Upper lobe of left lung (tissue), 6 donors: ENCODE results near the gene TAF11L14. TPM values are rescaled to one million over a fixed set of nuclear protein-coding genes. Genes with fewer than 3 reads are reported as not detected.
"Not testable (repeated sequence)": the region's sequence is repeated elsewhere in the genome, so short reads cannot be mapped to it uniquely, and the experiment has no call there.

ENCODE experiments used
- ATAC-seq, 2 donors: fragments of 200-7000 bp; cut with Tn5 transposase; one replicate each; pipeline ENCODE4 v1.9.1; 2022; ENCODE audit warnings: mild to moderate bottlenecking in 2 of 2, moderate library complexity in 2 of 2; ENCODE audit not compliant: low FRiP score in 2 of 2
- DNase-seq, 2 donors: peaks; one replicate each; pipeline ENCODE4 v3.0.0-alpha.2; 2019 to 2020
- H3K27ac ChIP-seq, 4 donors: fragments of 200-600 bp; sonication (generic); one replicate each; pipeline ENCODE4 v1.5.1; 2016 to 2019
- H3K27me3 ChIP-seq, 4 donors: fragments of 200-600 bp; sonication (generic); one replicate each; pipeline ENCODE4 v1.5.1; 2017 to 2019
- H3K36me3 ChIP-seq, 4 donors: fragments of 200-600 bp; sonication (generic); one replicate each; pipeline ENCODE4 v1.5.1; 2016 to 2019
- H3K4me1 ChIP-seq, 4 donors: fragments of 200-600 bp; sonication (generic); one replicate each; pipeline ENCODE4 v1.5.1; 2018 to 2019
- H3K4me3 ChIP-seq, 4 donors: fragments of 200-600 bp; sonication (generic); one replicate each; pipeline ENCODE4 v1.5.1; 2017 to 2019; ENCODE audit warnings: mild to moderate bottlenecking in 2 of 4, moderate library complexity in 1 of 4
- H3K9me3 ChIP-seq, 4 donors: fragments of 200-600 bp; sonication (generic); one replicate each; pipeline ENCODE4 v1.5.1; 2018 to 2019
- EP300 ChIP-seq, 4 donors: sonication (generic); formaldehyde crosslinking; IDR thresholded peaks; one replicate each; pipeline ENCODE4 v1.5.1; 2017; ENCODE audit warnings: antibody characterized with exemption in 4 of 4, control low read depth in 2 of 4
- POLR2A ChIP-seq, 4 donors: fragments of 450-650 bp; IDR thresholded peaks; one replicate each; pipeline ENCODE4 v1.5.1; 2016 to 2017; ENCODE audit warnings: antibody characterized with exemption in 4 of 4, mild to moderate bottlenecking in 2 of 4
- POLR2AphosphoS5 ChIP-seq, 2 donors: sonication (generic); formaldehyde crosslinking; IDR thresholded peaks; one replicate each; pipeline ENCODE4 v1.5.1; 2017; ENCODE audit warnings: antibody characterized with exemption in 2 of 2
- WGBS, 2 donors: methylation state at CpG; one replicate each; pipeline ENCODE4 v1.1.5; 2017 to 2018; 5-methylcytosine and 5-hydroxymethylcytosine counted together
- total RNA-seq, 6 donors: library from RNA; depleted of rRNA in 4 of 6; stranded (reverse); fragments of >200 nt in 4 of 6; gene quantifications; one replicate each; pipeline versions ENCODE4 v1.1.0 to v1.2.1, GENCODE V29; 2016 to 2021
- TF ChIP-seq, protein P1 (sequence below), 6 experiments: fragments of 450-650 bp in 4 of 6; fragments of 200-600 bp in 2 of 6; sonication (generic) in 2 of 6; IDR thresholded peaks; one replicate each; pipeline ENCODE4 v1.5.1; 2016 to 2019; ENCODE audit warnings: antibody characterized with exemption in 6 of 6
- donor health status: DM: no; HTN: no; CAD: no; lungs with moderate emphysema.
- donor health status: DM: no; HTN: yes; CAD: no; lungs with severe emphysema.

TAF11L14 gene
- total RNA-seq, 6 donors from 2014 or later: not detected

DNA sequence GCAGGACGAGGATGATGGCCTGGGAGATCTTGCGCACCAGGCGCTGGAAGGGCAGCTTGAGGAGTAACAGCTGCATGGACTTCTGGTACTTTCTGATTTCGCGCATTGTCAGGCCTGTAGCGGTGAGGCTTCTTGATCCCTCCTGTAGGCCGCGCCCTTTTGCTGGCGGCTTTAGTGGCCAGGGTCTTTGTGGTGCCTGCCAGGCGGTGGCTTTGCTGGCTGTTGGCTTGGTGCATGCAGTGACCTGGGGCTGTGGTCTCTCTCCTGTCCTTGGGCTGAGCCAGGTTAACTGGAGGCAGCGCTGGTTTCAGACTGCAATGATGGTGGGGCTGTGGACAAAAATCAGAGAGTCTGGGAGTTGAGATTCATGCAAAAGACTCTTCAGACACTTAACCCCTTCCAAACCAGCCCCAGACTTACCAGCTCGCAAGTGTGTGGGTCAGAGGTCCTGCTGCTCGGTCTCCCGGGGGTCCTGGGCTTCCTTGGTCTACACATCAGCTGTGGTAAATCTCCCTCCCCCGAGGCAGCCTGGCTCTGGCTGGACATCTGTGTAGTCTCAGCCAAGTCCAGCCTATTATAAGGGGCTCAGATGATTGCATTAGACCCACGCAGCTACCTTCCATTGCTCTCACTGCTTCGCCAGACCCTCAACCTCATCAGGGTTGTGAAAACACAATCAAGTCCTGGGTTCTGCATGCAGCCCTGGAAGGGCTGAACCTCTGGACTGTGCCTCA lies 19.2 kb upstream of the TAF11L14 start:
- no peaks in the 10 kb centered on the region for H3K27me3 ChIP-seq
- no peaks in the 10 kb centered on the region for H3K4me1 ChIP-seq
- ATAC-seq: no peak
- H3K36me3 ChIP-seq: no peaks in the 10 kb centered on the region
- 92 to 95% methylated on average over 11 to 17 of the region's 17 CpGs for WGBS, 2 donors
- peak in 1 of 2 donors; percentile 42 for DNase-seq
- no peak for TF ChIP-seq EP300 (IDR thresholded peaks at IDR 0.05)
- TF ChIP-seq POLR2AphosphoS5 (IDR thresholded peaks at IDR 0.05): no peak
- TF ChIP-seq, protein P1, sequence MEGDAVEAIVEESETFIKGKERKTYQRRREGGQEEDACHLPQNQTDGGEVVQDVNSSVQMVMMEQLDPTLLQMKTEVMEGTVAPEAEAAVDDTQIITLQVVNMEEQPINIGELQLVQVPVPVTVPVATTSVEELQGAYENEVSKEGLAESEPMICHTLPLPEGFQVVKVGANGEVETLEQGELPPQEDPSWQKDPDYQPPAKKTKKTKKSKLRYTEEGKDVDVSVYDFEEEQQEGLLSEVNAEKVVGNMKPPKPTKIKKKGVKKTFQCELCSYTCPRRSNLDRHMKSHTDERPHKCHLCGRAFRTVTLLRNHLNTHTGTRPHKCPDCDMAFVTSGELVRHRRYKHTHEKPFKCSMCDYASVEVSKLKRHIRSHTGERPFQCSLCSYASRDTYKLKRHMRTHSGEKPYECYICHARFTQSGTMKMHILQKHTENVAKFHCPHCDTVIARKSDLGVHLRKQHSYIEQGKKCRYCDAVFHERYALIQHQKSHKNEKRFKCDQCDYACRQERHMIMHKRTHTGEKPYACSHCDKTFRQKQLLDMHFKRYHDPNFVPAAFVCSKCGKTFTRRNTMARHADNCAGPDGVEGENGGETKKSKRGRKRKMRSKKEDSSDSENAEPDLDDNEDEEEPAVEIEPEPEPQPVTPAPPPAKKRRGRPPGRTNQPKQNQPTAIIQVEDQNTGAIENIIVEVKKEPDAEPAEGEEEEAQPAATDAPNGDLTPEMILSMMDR (IDR thresholded peaks at IDR 0.05): no peak
- TF ChIP-seq POLR2A (IDR thresholded peaks at IDR 0.05): no peak
- no peak overlapping the region for H3K4me3 ChIP-seq
- H3K27ac ChIP-seq: no peak overlapping the region
- H3K9me3 ChIP-seq: no peaks in the 10 kb centered on the region

DNA sequence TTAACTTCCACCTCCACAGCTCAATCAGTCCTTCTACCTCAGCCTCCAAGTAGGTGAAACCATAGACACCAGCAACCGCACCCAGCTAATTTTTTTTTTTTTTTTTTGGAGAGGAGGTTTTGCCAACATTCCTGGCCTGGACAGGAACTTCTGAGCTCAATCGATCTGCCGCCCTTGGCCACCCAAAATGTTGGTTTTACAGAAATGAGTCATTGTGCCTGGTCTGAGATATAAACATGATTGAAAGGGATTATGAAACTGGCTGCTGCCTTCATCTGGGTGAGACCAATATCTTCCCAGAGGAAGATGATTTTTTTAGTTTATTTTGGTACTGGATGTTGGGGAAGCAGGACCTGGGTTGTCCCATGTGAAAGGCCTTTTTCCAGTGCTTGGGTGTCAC lies 14.9 kb upstream of the TAF11L14 start:
- no peak for ATAC-seq
- Histone ChIP-seq H3K9me3 (no peaks in the 10 kb centered on the region), H3K4me3 (no peak overlapping the region), H3K27me3 (no peaks in the 10 kb centered on the region), H3K27ac (no peak overlapping the region), H3K4me1 (no peaks in the 10 kb centered on the region), H3K36me3 (no peaks in the 10 kb centered on the region)
- DNase-seq: no peak
- WGBS, 2 donors: 79 to 98% methylated on average over 2 to 3 of the region's 3 CpGs
- no peak for TF ChIP-seq POLR2AphosphoS5 (IDR thresholded peaks at IDR 0.05)
- no peak for TF ChIP-seq POLR2A (IDR thresholded peaks at IDR 0.05)
- TF ChIP-seq, protein P1 (IDR thresholded peaks at IDR 0.05): no peak
- no peak for TF ChIP-seq EP300 (IDR thresholded peaks at IDR 0.05)

DNA sequence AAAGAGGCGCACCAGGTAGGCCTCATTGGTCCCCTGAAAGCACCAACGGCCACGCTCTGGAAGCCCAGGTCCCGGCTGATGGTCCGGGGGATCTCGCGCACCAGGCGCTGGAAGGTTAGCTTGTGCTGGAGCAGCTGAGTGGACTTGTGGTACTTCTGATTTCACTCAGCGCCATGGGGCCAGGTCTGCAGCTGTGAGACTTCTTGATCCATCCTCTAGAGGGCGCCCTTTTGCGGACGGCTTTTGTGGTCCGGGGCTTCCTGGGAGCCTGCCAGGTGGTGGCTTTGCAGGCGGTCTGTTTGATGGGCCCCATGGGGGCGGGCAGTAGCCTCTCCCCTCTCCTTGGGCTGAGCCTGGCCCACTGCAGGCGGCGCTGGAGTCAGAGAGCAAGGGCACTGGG lies 13.6 kb upstream of the TAF11L14 start:
- Histone ChIP-seq H3K36me3 (no peaks in the 10 kb centered on the region), H3K27ac (no peak overlapping the region), H3K27me3 (no peaks in the 10 kb centered on the region), H3K4me3 (no peak overlapping the region), H3K4me1 (no peaks in the 10 kb centered on the region), H3K9me3 (no peaks in the 10 kb centered on the region)
- 92 to 98% methylated on average over 4 to 8 of the region's 17 CpGs for WGBS, 2 donors
- ATAC-seq (peak in 1 of 2 donors; percentile 31), DNase-seq (peak in 1 of 2 donors; percentile 47)
- TF ChIP-seq POLR2A (IDR thresholded peaks at IDR 0.05): no peak
- TF ChIP-seq, protein P1 (IDR thresholded peaks at IDR 0.05): no peak
- TF ChIP-seq EP300 (IDR thresholded peaks at IDR 0.05): no peak
- no peak for TF ChIP-seq POLR2AphosphoS5 (IDR thresholded peaks at IDR 0.05)

DNA sequence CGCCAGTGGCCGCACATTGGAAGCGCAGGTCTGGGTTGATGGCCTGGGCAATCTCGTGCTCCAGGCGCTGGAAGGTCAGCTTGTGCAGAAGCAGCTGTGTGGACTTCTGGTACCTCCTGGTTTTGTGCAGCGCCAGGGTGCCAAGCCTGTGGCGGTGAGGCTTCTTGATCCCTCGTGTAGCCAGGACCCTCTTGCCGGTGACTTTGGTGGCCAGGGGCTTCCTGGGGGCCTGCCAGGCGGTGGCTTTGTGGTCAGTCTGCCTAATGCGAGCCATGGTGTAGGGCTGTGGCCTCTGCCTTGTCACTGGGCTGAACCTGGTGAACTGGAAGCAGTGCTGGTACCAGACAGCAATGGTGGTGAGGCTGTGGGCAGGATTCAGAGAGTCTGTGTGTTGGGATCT lies 8.6 kb upstream of the TAF11L14 start:
- 94 to 100% methylated on average over 3 of the region's 11 CpGs for WGBS, 2 donors
- Histone ChIP-seq H3K36me3 (no peaks in the 10 kb centered on the region), H3K4me1 (no peaks in the 10 kb centered on the region), H3K4me3 (no peak overlapping the region), H3K27ac (no peak overlapping the region), H3K9me3 (no peaks in the 10 kb centered on the region), H3K27me3 (no peaks in the 10 kb centered on the region)
- ATAC-seq (peak in 1 of 2 donors; percentile 52), DNase-seq (peak in 1 of 2 donors; percentile 44)
- TF ChIP-seq POLR2A (IDR thresholded peaks at IDR 0.05) (no peak), EP300 (IDR thresholded peaks at IDR 0.05) (no peak), POLR2AphosphoS5 (IDR thresholded peaks at IDR 0.05) (no peak)

DNA sequence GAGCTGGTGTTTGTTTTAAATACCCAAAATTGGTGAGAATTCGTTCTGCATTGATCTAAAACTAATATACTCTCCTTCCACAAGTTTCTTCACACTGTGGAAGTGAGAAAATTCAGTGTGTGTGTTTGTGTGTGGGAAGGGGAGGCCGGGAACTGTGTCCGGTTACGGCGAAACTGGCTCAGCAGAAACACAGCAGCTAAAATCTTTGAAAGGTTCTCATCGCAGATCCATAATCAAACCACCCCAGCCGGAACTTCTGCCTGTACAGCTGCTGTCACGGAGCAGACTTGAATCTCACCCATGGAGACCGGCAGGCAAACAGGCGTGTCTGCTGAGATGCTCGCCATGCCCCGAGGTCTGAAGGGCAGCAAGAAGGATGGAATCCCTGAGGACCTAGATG lies 2.5 kb upstream of the TAF11L14 start, which contains the start of gene TAF11L13:
Gene TAF11L13, plus strand, starts transcription at position 301 of the 400 bp plus-strand sequence.
- not testable (repeated sequence) for ATAC-seq, H3K4me1 ChIP-seq, H3K36me3 ChIP-seq, H3K27me3 ChIP-seq, DNase-seq, H3K4me3 ChIP-seq, H3K27ac ChIP-seq, H3K9me3 ChIP-seq
- 81 to 86% methylated on average over 7 of the region's 12 CpGs for WGBS, 2 donors

DNA sequence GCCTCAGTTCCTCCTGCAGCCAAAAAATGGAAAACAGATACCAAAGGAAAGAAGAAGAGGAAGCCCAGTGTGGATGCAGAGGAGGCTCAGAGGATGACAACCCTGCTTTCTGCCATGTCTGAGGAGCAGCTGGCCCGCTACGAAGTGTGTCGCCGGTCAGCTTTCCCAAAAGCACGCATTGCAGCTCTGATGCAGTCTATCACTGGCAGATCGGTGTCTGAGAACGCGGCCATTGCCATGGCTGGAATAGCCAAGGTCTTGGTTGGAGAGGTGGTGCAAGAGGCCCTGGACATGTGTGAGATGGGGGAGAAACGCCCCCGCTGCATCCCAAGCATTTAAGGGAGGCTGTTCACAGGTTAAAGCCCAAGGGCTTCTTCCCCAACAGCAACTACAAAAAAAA lies 15.0 kb downstream of the TAF11L14 start:
- DNase-seq, H3K27ac ChIP-seq, H3K9me3 ChIP-seq, H3K4me3 ChIP-seq, H3K27me3 ChIP-seq, H3K4me1 ChIP-seq, ATAC-seq, H3K36me3 ChIP-seq: not testable (repeated sequence)
- 90 to 93% methylated on average over 10 of the region's 10 CpGs for WGBS, 2 donors

DNA sequence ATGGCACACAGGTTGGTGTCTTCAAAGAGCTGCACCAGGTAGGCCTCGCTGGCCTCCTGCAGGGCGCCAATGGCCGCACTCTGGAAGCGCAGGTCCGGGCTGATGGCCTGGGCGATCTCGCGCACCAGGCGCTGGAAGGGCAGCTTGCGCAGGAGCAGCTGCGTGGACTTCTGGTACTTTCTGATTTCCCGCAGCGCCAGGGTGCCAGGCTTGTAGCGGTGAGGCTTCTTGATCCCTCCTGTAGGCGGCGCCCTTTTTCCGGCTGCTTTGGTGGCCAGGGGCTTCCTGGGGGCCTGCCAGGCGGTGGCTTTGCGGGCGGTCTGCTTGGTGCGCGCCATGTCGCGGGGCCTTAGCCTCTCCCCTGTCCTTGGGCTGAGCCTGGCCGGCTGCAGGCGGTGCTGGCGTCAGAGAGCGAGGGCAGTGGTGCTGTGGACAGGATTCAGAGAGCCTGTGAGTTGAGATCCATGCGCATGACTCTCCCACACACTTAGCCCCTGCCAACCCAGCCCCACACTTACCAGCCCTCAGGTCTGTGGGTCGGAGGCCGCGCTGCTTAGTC lies 21.0 kb downstream of the TAF11L14 start:
- not testable (repeated sequence) for H3K27me3 ChIP-seq, H3K4me1 ChIP-seq, H3K27ac ChIP-seq, H3K36me3 ChIP-seq, H3K9me3 ChIP-seq, H3K4me3 ChIP-seq
- ATAC-seq (peak; percentile 28 to 66), DNase-seq (peak in 1 of 2 donors; percentile 76)
- WGBS, 2 donors: 95 to 100% methylated on average over 4 to 21 of the region's 32 CpGs
